ENCODE measurements around the gene LRMDA.

LRMDA gene

GRCh38 chr10:76036111-76036940 lies 604.9 kb downstream of the LRMDA start:
- H3K14ac ChIP-seq (ENCODE audit: low read length in 2 of 2), result peak overlapping the region in 1 of 2 experiments; percentile 19
- DNase-seq, result peak; percentile 69
- H3K9ac ChIP-seq (ENCODE audit: low read length), result no peak overlapping the region
- H3K27me3 ChIP-seq (ENCODE audit: control insufficient read depth in 1 of 2, insufficient read depth in 1 of 2, low read length in 2 of 2), result peaks cover 0 to 3% of the 10 kb centered on the region in 2 experiments
- WGBS, result 39% methylated on average over 11 of the region's 18 CpGs
- H2BK120ac ChIP-seq (ENCODE audit: low read depth, low read length), result peak overlapping the region; percentile 51
- H4K91ac ChIP-seq (ENCODE audit: low read length), result peak overlapping the region; percentile 3
- no peak overlapping the region for H3K23ac ChIP-seq (ENCODE audit: low read length in 2 of 2)
- no peak overlapping the region for H2BK5ac ChIP-seq (ENCODE audit: low read depth, low read length, poor library complexity, severe bottlenecking)
- peak overlapping the region; percentile 14 to 52 for H3K18ac ChIP-seq (ENCODE audit: low read depth in 1 of 2, low read length in 2 of 2)
- peaks cover 2% of the 10 kb centered on the region for H3K4me1 ChIP-seq (ENCODE audit: control insufficient read depth, insufficient read depth, low read depth, low read length)
- no peak overlapping the region for H3K4me3 ChIP-seq (ENCODE audit: insufficient read depth in 1 of 2, low read depth in 1 of 2, low read length in 2 of 2)
- H2BK12ac ChIP-seq (ENCODE audit: low read length in 2 of 2), result peak overlapping the region in 1 of 2 experiments; percentile 50
- H3K27ac ChIP-seq (ENCODE audit: low read length, poor library complexity, severe bottlenecking), result no peak overlapping the region
- no peaks in the 10 kb centered on the region for H3K79me1 ChIP-seq (replicated peaks; ENCODE audit: low read length, poor library complexity, severe bottlenecking)
- no peak overlapping the region for H2AFZ ChIP-seq (ENCODE audit: low read depth, low read length)
- H3K9me3 ChIP-seq (ENCODE audit: control insufficient read depth, low read length), result peaks cover 16% of the 10 kb centered on the region
- H2BK15ac ChIP-seq (ENCODE audit: low read depth, poor library complexity, severe bottlenecking), result peak overlapping the region; percentile 19
- H3K36me3 ChIP-seq (ENCODE audit: control insufficient read depth in 1 of 2, insufficient read depth in 2 of 2, low read depth in 1 of 2, low read length in 2 of 2), result peaks cover 0 to 4% of the 10 kb centered on the region in 2 experiments
- H3K4me2 ChIP-seq (ENCODE audit: low read length, poor library complexity, severe bottlenecking), result no peak overlapping the region
- peak overlapping the region in 1 of 2 experiments; percentile 34 for H3K4ac ChIP-seq (ENCODE audit: low read depth in 1 of 2, low read length in 2 of 2)
- H2AK5ac ChIP-seq (ENCODE audit: low read length, severe bottlenecking), result no peak overlapping the region
- H4K8ac ChIP-seq (ENCODE audit: low read length), result no peak overlapping the region

GRCh38 chr10:76036962-76037361 lies 605.5 kb downstream of the LRMDA start:
- Histone ChIP-seq H3K27ac (ENCODE audit: low read length, poor library complexity, severe bottlenecking) (no peak overlapping the region), H3K27me3 (ENCODE audit: control insufficient read depth in 1 of 2, insufficient read depth in 1 of 2, low read length in 2 of 2) (no peaks in the 10 kb centered on the region), H3K4me3 (ENCODE audit: insufficient read depth in 1 of 2, low read depth in 1 of 2, low read length in 2 of 2) (no peak overlapping the region), H2AFZ (ENCODE audit: low read depth, low read length) (no peak overlapping the region), H4K8ac (ENCODE audit: low read length) (no peak overlapping the region), H3K18ac (ENCODE audit: low read depth in 1 of 2, low read length in 2 of 2) (no peak overlapping the region), H3K4me2 (ENCODE audit: low read length, poor library complexity, severe bottlenecking) (no peak overlapping the region), H2BK5ac (ENCODE audit: low read depth, low read length, poor library complexity, severe bottlenecking) (no peak overlapping the region), H3K79me1 (replicated peaks; ENCODE audit: low read length, poor library complexity, severe bottlenecking) (no peaks in the 10 kb centered on the region), H3K4me1 (ENCODE audit: control insufficient read depth, insufficient read depth, low read depth, low read length) (peaks cover 2% of the 10 kb centered on the region), H2BK12ac (ENCODE audit: low read length in 2 of 2) (no peak overlapping the region), H2AK5ac (ENCODE audit: low read length, severe bottlenecking) (no peak overlapping the region), H3K9me3 (ENCODE audit: control insufficient read depth, low read length) (peaks cover 16% of the 10 kb centered on the region), H3K9ac (ENCODE audit: low read length) (no peak overlapping the region), H4K91ac (ENCODE audit: low read length) (no peak overlapping the region), H3K14ac (ENCODE audit: low read length in 2 of 2) (no peak overlapping the region), H3K23ac (ENCODE audit: low read length in 2 of 2) (no peak overlapping the region), H3K36me3 (ENCODE audit: control insufficient read depth in 1 of 2, insufficient read depth in 2 of 2, low read depth in 1 of 2, low read length in 2 of 2) (peaks cover 0 to 4% of the 10 kb centered on the region in 2 experiments), H2BK15ac (ENCODE audit: low read depth, poor library complexity, severe bottlenecking) (no peak overlapping the region), H3K4ac (ENCODE audit: low read depth in 1 of 2, low read length in 2 of 2) (no peak overlapping the region), H2BK120ac (ENCODE audit: low read depth, low read length) (no peak overlapping the region)
- no peak for DNase-seq

GRCh38 chr10:76037531-76038155 lies 606.2 kb downstream of the LRMDA start:
- peak; percentile 24 for DNase-seq
- H3K4me2 ChIP-seq (ENCODE audit: low read length, poor library complexity, severe bottlenecking), result no peak overlapping the region
- no peaks in the 10 kb centered on the region for H3K27me3 ChIP-seq (ENCODE audit: control insufficient read depth in 1 of 2, insufficient read depth in 1 of 2, low read length in 2 of 2)
- no peak overlapping the region for H3K27ac ChIP-seq (ENCODE audit: low read length, poor library complexity, severe bottlenecking)
- no peak overlapping the region for H4K8ac ChIP-seq (ENCODE audit: low read length)
- H3K18ac ChIP-seq (ENCODE audit: low read depth in 1 of 2, low read length in 2 of 2), result no peak overlapping the region
- H3K14ac ChIP-seq (ENCODE audit: low read length in 2 of 2), result no peak overlapping the region
- H3K36me3 ChIP-seq (ENCODE audit: control insufficient read depth in 1 of 2, insufficient read depth in 2 of 2, low read depth in 1 of 2, low read length in 2 of 2), result peaks cover 0 to 4% of the 10 kb centered on the region in 2 experiments
- H2AFZ ChIP-seq (ENCODE audit: low read depth, low read length), result no peak overlapping the region
- WGBS, result 92% methylated on average over 2 of the region's 2 CpGs
- H3K9me3 ChIP-seq (ENCODE audit: control insufficient read depth, low read length), result peaks cover 16% of the 10 kb centered on the region
- H2BK12ac ChIP-seq (ENCODE audit: low read length in 2 of 2), result no peak overlapping the region
- H2BK120ac ChIP-seq (ENCODE audit: low read depth, low read length), result no peak overlapping the region
- no peak overlapping the region for H3K9ac ChIP-seq (ENCODE audit: low read length)
- no peak overlapping the region for H2BK5ac ChIP-seq (ENCODE audit: low read depth, low read length, poor library complexity, severe bottlenecking)
- H2AK5ac ChIP-seq (ENCODE audit: low read length, severe bottlenecking), result no peak overlapping the region
- no peak overlapping the region for H3K4me3 ChIP-seq (ENCODE audit: insufficient read depth in 1 of 2, low read depth in 1 of 2, low read length in 2 of 2)
- no peak overlapping the region for H2BK15ac ChIP-seq (ENCODE audit: low read depth, poor library complexity, severe bottlenecking)
- H3K79me1 ChIP-seq (replicated peaks; ENCODE audit: low read length, poor library complexity, severe bottlenecking), result no peaks in the 10 kb centered on the region
- no peak overlapping the region for H3K23ac ChIP-seq (ENCODE audit: low read length in 2 of 2)
- H4K91ac ChIP-seq (ENCODE audit: low read length), result no peak overlapping the region
- H3K4me1 ChIP-seq (ENCODE audit: control insufficient read depth, insufficient read depth, low read depth, low read length), result peaks cover 2% of the 10 kb centered on the region
- no peak overlapping the region for H3K4ac ChIP-seq (ENCODE audit: low read depth in 1 of 2, low read length in 2 of 2)

- Histone ChIP-seq H3K4me3 (ENCODE audit: insufficient read depth in 1 of 2, low read depth in 1 of 2, low read length in 2 of 2) (peak overlapping the region in 1 of 2 experiments; percentile 27), H3K18ac (ENCODE audit: low read depth in 1 of 2, low read length in 2 of 2) (no peak overlapping the region), H2BK120ac (ENCODE audit: low read depth, low read length) (no peak overlapping the region), H2BK15ac (ENCODE audit: low read depth, poor library complexity, severe bottlenecking) (no peak overlapping the region), H3K27ac (ENCODE audit: low read length, poor library complexity, severe bottlenecking) (no peak overlapping the region), H3K4me1 (ENCODE audit: control insufficient read depth, insufficient read depth, low read depth, low read length) (no peaks in the 10 kb centered on the region), H3K23ac (ENCODE audit: low read length in 2 of 2) (no peak overlapping the region), H4K91ac (ENCODE audit: low read length) (no peak overlapping the region), H2BK5ac (ENCODE audit: low read depth, low read length, poor library complexity, severe bottlenecking) (no peak overlapping the region), H2AK5ac (ENCODE audit: low read length, severe bottlenecking) (no peak overlapping the region), H3K14ac (ENCODE audit: low read length in 2 of 2) (no peak overlapping the region), H3K9me3 (ENCODE audit: control insufficient read depth, low read length) (peaks cover 16% of the 10 kb centered on the region), H3K27me3 (ENCODE audit: control insufficient read depth in 1 of 2, insufficient read depth in 1 of 2, low read length in 2 of 2) (no peaks in the 10 kb centered on the region), H2BK12ac (ENCODE audit: low read length in 2 of 2) (no peak overlapping the region), H3K79me1 (replicated peaks; ENCODE audit: low read length, poor library complexity, severe bottlenecking) (no peaks in the 10 kb centered on the region), H4K8ac (ENCODE audit: low read length) (no peak overlapping the region), H2AFZ (ENCODE audit: low read depth, low read length) (no peak overlapping the region), H3K36me3 (ENCODE audit: control insufficient read depth in 1 of 2, insufficient read depth in 2 of 2, low read depth in 1 of 2, low read length in 2 of 2) (peaks cover 0 to 4% of the 10 kb centered on the region in 2 experiments), H3K9ac (ENCODE audit: low read length) (no peak overlapping the region), H3K4me2 (ENCODE audit: low read length, poor library complexity, severe bottlenecking) (no peak overlapping the region), H3K4ac (ENCODE audit: low read depth in 1 of 2, low read length in 2 of 2) (no peak overlapping the region)
- DNase-seq, result no peak
Measured at GRCh38 chr10:76038696-76039095, 607.3 kb downstream of the LRMDA start.

Measured in mesenchymal stem cell (in vitro differentiated cells and primary cell).